HEK293 (cell line): Measurements from ENCODE around the gene DIP2A.

Experiments used
- CTCF ChIA-PET: fragments of 350-600 bp; formaldehyde crosslinking; extraction: SDS; loops from one replicate; lab custom pipeline; 2021; ENCODE audit warnings: antibody characterized with exemption; lab: Yijun Ruan, JAX
- POLR2A ChIA-PET: fragments of 300-600 bp; formaldehyde crosslinking; extraction: SDS; loops from one replicate; lab custom pipeline; 2020; ENCODE audit warnings: antibody characterized with exemption, inconsistent platforms; lab: Yijun Ruan, JAX
- H3K27ac ChIP-seq: fragments of 200-500 bp; sonication (Bioruptor generic); 2 replicates; pipeline ENCODE4 v1.5.1; 2014; ENCODE audit warnings: low read depth, low read length, control low read depth, inconsistent platforms; ENCODE audit errors: extremely low read depth
- H3K36me3 ChIP-seq, 2 experiments: fragments of 200-500 bp in 1 of 2; sonication (Bioruptor generic) in 1 of 2; 1 replicate in 1 of 2; 2 replicates in 1 of 2; pipeline ENCODE4 v1.5.1; 2014 to 2017; ENCODE audit warnings: inconsistent platforms in 2 of 2, low read length in 2 of 2; ENCODE audit not compliant: control insufficient read depth in 2 of 2, insufficient read depth in 1 of 2
- H3K4me1 ChIP-seq: fragments of 200-500 bp; sonication (Bioruptor generic); 2 replicates; pipeline ENCODE4 v1.5.1; 2014; ENCODE audit warnings: mild to moderate bottlenecking, low read length, inconsistent platforms; ENCODE audit not compliant: control insufficient read depth, insufficient read depth
- H3K4me3 ChIP-seq: 2 replicates; pipeline ENCODE4 v1.5.1; 2011; ENCODE audit warnings: low read depth, mild to moderate bottlenecking, control low read depth, low read length, moderate library complexity
- H3K9me3 ChIP-seq: fragments of 200-500 bp; sonication (Bioruptor generic); 2 replicates; pipeline ENCODE4 v1.5.1; 2014; ENCODE audit warnings: low read depth, low read length, inconsistent platforms; ENCODE audit not compliant: control insufficient read depth, insufficient read depth
- EGR2 ChIP-seq: fragments of 450-650 bp; formaldehyde crosslinking; IDR thresholded peaks from 2 replicates; pipeline ENCODE4 v1.5.1; 2016; ENCODE audit warnings: low read depth, missing biosample characterization, missing genetic modification characterization
- KLF10 ChIP-seq: fragments of 450-650 bp; IDR thresholded peaks from 2 replicates; pipeline ENCODE4 v1.5.1; 2018; ENCODE audit warnings: missing biosample characterization, mild to moderate bottlenecking, missing genetic modification characterization
- KLF16 ChIP-seq: fragments of 450-650 bp; formaldehyde crosslinking; IDR thresholded peaks from 2 replicates; pipeline ENCODE4 v1.5.1; 2017; ENCODE audit warnings: missing biosample characterization, missing genetic modification characterization
- ZNF121 ChIP-seq: fragments of 450-650 bp; formaldehyde crosslinking; IDR thresholded peaks from 2 replicates; pipeline ENCODE4 v1.5.1; 2016; ENCODE audit warnings: missing biosample characterization, missing genetic modification characterization
- ZNF19 ChIP-seq: fragments of 450-650 bp; formaldehyde crosslinking; IDR thresholded peaks from 2 replicates; pipeline ENCODE4; 2016; ENCODE audit warnings: missing biosample characterization, missing genetic modification characterization, low read depth
- ZNF202 ChIP-seq: fragments of 450-650 bp; formaldehyde crosslinking; IDR thresholded peaks from 2 replicates; pipeline ENCODE4 v1.5.1; 2016; ENCODE audit warnings: missing biosample characterization, missing genetic modification characterization, borderline replicate concordance
- ZNF24 ChIP-seq: fragments of 450-650 bp; formaldehyde crosslinking; IDR thresholded peaks from 2 replicates; pipeline ENCODE4 v1.5.1; 2016; ENCODE audit warnings: missing biosample characterization, missing genetic modification characterization
- ZNF274 ChIP-seq, 2 experiments: fragments of 200-500 bp in 1 of 2; fragments of 450-650 bp in 1 of 2; sonication (Bioruptor generic) in 1 of 2; formaldehyde crosslinking in 1 of 2; IDR thresholded peaks; 2 replicates each; pipeline versions ENCODE4 v1.5.1 to v1.6.1; 2014 to 2016; ENCODE audit warnings: borderline replicate concordance in 1 of 2, inconsistent platforms in 1 of 2, low read length in 1 of 2, missing biosample characterization in 1 of 2, missing genetic modification characterization in 1 of 2
- ZNF350 ChIP-seq: fragments of 450-650 bp; formaldehyde crosslinking; IDR thresholded peaks from 2 replicates; pipeline ENCODE4 v1.5.0; 2017; ENCODE audit warnings: missing biosample characterization, mild to moderate bottlenecking, missing genetic modification characterization
- ZNF354C ChIP-seq: fragments of 450-650 bp; formaldehyde crosslinking; IDR thresholded peaks from 2 replicates; pipeline ENCODE4 v1.5.1; 2016; ENCODE audit warnings: missing biosample characterization, missing genetic modification characterization, low read depth, borderline replicate concordance
- ZNF629 ChIP-seq: fragments of 450-650 bp; formaldehyde crosslinking; IDR thresholded peaks from 2 replicates; pipeline ENCODE4 v1.5.1; 2017; ENCODE audit warnings: missing biosample characterization, missing genetic modification characterization
- ZNF768 ChIP-seq: fragments of 450-650 bp; formaldehyde crosslinking; IDR thresholded peaks from 2 replicates; pipeline ENCODE4 v1.5.1; 2018; ENCODE audit warnings: missing biosample characterization, mild to moderate bottlenecking, missing genetic modification characterization
- TF ChIP-seq, protein P1 (sequence below): fragments of 450-650 bp; formaldehyde crosslinking; IDR thresholded peaks from 2 replicates; pipeline ENCODE4; 2016; ENCODE audit warnings: missing biosample characterization, missing genetic modification characterization
- TF ChIP-seq, protein P2 (sequence below): fragments of 450-650 bp; formaldehyde crosslinking; IDR thresholded peaks from 2 replicates; pipeline ENCODE4 v1.5.1; 2016; ENCODE audit warnings: missing biosample characterization, missing genetic modification characterization
- TF ChIP-seq, protein P3 (sequence below): fragments of 450-650 bp; formaldehyde crosslinking; IDR thresholded peaks from 2 replicates; pipeline ENCODE4 v1.5.0; 2017; ENCODE audit warnings: missing biosample characterization, missing genetic modification characterization, borderline replicate concordance
- TF ChIP-seq, protein P4 (sequence below): fragments of 450-650 bp; formaldehyde crosslinking; optimal IDR thresholded peaks from 2 replicates; pipeline ENCODE3; 2016; ENCODE audit warnings: missing biosample characterization, mild to moderate bottlenecking, missing genetic modification characterization
- TF ChIP-seq, protein P5 (sequence below): fragments of 450-650 bp; formaldehyde crosslinking; IDR thresholded peaks from 2 replicates; pipeline ENCODE4 v1.5.1; 2017; ENCODE audit warnings: missing biosample characterization, missing genetic modification characterization
- TF ChIP-seq, protein P6 (sequence below): fragments of 450-650 bp; formaldehyde crosslinking; IDR thresholded peaks from 2 replicates; pipeline ENCODE4 v1.5.1; 2016; ENCODE audit warnings: missing biosample characterization, missing genetic modification characterization
- TF ChIP-seq, protein P7 (sequence below): fragments of 450-650 bp; formaldehyde crosslinking; IDR thresholded peaks from 2 replicates; pipeline ENCODE4 v1.5.1; 2016; ENCODE audit warnings: missing biosample characterization, missing genetic modification characterization, borderline replicate concordance

Gene DIP2A

DNA sequence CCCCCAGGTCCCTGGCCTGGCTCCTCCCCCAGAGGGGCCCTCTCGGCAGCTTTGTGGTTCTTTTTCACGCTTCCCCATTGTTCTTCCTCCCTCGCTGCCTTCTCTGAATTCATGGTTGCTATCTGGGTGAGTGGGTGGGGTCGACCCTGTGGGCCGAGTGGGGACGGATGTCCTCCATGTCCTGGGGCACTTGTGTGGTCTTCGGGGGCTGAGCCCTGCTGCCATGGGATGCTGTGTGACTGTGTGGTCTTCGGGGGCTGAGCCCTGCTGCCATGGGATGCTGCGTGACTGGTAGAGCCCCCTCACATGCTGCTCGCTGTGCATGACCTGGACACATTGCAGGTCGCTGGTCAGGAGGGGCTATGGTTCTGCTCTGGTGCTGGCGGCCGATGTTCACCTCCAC lies 21.6 kb upstream of the DIP2A start:
- Histone ChIP-seq H3K27ac (no peak overlapping the region), H3K4me1 (no peaks in the 10 kb centered on the region), H3K9me3 (no peaks in the 10 kb centered on the region), H3K4me3 (no peak overlapping the region), H3K36me3 (peaks cover 41 to 86% of the 10 kb centered on the region in 2 experiments)
- no peak for TF ChIP-seq ZNF24 (tag by site-specific recombination)
- TF ChIP-seq ZNF121 (tag by site-specific recombination) = no peak
- TF ChIP-seq ZNF202 (tag by site-specific recombination) = no peak
- TF ChIP-seq KLF10 (tag by site-specific recombination) = no peak
- TF ChIP-seq EGR2 (tag by site-specific recombination) = peak; percentile 69
- ChIA-PET POLR2A (no interaction called here), CTCF (interaction anchor here (0.7 kb wide), 1 partner anchor 192 kb away, joined by 3 read pairs; no protein-coding TSS in a partner anchor)

DNA sequence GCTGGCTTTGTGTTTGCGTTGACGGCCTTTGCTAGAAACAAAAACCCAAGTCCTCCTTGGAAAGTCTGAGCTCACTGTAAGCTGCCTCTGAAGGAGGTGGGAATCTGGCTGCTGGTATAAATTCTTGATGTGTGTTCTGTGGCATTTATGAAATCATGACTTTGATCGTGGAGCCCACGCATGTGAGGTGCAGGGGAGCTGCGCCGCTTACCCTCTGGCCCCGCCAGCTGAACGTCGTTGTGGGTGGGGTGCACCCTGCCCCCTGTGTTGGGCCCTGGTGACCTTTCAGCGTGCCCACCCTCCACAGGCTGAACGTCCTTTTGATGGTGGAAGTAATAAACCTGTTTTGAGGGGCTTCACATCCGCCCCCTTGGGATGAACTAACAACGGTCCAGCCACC lies 21.2 kb upstream of the DIP2A start:
- H3K36me3 ChIP-seq = peaks cover 39 to 86% of the 10 kb centered on the region in 2 experiments
- ChIA-PET CTCF (no interaction called here), POLR2A (no interaction called here)
- no peaks in the 10 kb centered on the region for H3K9me3 ChIP-seq
- no peak overlapping the region for H3K27ac ChIP-seq
- H3K4me3 ChIP-seq = no peak overlapping the region
- TF ChIP-seq, protein P1, sequence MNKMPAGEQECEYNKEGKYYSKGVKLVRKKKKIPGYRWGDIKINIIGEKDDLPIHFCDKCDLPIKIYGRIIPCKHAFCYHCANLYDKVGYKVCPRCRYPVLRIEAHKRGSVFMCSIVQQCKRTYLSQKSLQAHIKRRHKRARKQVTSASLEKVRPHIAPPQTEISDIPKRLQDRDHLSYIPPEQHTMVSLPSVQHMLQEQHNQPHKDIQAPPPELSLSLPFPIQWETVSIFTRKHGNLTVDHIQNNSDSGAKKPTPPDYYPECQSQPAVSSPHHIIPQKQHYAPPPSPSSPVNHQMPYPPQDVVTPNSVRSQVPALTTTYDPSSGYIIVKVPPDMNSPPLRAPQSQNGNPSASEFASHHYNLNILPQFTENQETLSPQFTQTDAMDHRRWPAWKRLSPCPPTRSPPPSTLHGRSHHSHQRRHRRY = no peak
- no peak for TF ChIP-seq ZNF274 (IDR thresholded peaks at IDR 0.05; ENCODE audit: low read length)
- no peak for TF ChIP-seq ZNF274 (tag by site-specific recombination; IDR thresholded peaks at IDR 0.05; ENCODE audit: borderline replicate concordance)
- no peaks in the 10 kb centered on the region for H3K4me1 ChIP-seq

DNA sequence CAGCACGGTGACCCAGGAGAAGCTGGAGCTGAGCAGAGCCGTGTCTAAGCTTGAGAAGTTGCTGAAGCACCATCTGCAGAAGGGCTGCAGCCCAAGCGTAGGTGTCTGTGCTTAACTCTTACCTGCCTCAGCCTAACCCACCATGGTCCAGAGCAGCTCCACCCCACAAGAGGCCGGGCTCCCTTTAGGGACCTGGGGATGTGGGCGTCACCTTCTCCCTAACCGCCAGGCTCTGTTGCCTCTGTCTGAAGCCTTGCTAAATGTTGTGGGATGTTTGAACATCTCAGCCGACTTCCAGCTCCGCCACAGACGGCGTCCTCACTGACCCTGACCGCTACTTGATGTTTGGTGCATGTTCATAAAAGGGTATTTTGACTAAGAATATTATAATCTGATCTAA lies 20.4 kb upstream of the DIP2A start:
- no peak overlapping the region for H3K27ac ChIP-seq
- no peak overlapping the region for H3K4me3 ChIP-seq
- POLR2A ChIA-PET = no interaction called here
- no peaks in the 10 kb centered on the region for H3K9me3 ChIP-seq
- CTCF ChIA-PET = no interaction called here
- H3K36me3 ChIP-seq = peaks cover 35 to 87% of the 10 kb centered on the region in 2 experiments
- no peaks in the 10 kb centered on the region for H3K4me1 ChIP-seq
- TF ChIP-seq ZNF354C (no peak), ZNF19 (tag by site-specific recombination) (no peak), KLF16 (tag by site-specific recombination) (no peak), ZNF768 (tag by site-specific recombination) (no peak), ZNF629 (no peak), ZNF350 (no peak)
- TF ChIP-seq, protein P2, sequence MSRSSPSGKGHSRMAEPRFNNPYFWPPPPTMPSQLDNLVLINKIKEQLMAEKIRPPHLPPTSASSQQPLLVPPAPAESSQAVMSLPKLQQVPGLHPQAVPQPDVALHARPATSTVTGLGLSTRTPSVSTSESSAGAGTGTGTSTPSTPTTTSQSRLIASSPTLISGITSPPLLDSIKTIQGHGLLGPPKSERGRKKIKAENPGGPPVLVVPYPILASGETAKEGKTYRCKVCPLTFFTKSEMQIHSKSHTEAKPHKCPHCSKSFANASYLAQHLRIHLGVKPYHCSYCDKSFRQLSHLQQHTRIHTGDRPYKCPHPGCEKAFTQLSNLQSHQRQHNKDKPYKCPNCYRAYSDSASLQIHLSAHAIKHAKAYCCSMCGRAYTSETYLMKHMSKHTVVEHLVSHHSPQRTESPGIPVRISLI (tag by site-specific recombination) = no peak
- TF ChIP-seq, protein P3, sequence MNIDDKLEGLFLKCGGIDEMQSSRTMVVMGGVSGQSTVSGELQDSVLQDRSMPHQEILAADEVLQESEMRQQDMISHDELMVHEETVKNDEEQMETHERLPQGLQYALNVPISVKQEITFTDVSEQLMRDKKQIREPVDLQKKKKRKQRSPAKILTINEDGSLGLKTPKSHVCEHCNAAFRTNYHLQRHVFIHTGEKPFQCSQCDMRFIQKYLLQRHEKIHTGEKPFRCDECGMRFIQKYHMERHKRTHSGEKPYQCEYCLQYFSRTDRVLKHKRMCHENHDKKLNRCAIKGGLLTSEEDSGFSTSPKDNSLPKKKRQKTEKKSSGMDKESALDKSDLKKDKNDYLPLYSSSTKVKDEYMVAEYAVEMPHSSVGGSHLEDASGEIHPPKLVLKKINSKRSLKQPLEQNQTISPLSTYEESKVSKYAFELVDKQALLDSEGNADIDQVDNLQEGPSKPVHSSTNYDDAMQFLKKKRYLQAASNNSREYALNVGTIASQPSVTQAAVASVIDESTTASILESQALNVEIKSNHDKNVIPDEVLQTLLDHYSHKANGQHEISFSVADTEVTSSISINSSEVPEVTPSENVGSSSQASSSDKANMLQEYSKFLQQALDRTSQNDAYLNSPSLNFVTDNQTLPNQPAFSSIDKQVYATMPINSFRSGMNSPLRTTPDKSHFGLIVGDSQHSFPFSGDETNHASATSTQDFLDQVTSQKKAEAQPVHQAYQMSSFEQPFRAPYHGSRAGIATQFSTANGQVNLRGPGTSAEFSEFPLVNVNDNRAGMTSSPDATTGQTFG = no peak
- TF ChIP-seq, protein P4, sequence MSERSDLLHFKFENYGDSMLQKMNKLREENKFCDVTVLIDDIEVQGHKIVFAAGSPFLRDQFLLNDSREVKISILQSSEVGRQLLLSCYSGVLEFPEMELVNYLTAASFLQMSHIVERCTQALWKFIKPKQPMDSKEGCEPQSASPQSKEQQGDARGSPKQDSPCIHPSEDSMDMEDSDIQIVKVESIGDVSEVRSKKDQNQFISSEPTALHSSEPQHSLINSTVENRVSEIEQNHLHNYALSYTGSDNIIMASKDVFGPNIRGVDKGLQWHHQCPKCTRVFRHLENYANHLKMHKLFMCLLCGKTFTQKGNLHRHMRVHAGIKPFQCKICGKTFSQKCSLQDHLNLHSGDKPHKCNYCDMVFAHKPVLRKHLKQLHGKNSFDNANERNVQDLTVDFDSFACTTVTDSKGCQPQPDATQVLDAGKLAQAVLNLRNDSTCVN = no peak
- TF ChIP-seq, protein P5, sequence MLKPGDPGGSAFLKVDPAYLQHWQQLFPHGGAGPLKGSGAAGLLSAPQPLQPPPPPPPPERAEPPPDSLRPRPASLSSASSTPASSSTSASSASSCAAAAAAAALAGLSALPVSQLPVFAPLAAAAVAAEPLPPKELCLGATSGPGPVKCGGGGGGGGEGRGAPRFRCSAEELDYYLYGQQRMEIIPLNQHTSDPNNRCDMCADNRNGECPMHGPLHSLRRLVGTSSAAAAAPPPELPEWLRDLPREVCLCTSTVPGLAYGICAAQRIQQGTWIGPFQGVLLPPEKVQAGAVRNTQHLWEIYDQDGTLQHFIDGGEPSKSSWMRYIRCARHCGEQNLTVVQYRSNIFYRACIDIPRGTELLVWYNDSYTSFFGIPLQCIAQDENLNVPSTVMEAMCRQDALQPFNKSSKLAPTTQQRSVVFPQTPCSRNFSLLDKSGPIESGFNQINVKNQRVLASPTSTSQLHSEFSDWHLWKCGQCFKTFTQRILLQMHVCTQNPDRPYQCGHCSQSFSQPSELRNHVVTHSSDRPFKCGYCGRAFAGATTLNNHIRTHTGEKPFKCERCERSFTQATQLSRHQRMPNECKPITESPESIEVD (tag by site-specific recombination) = no peak
- TF ChIP-seq, protein P6, sequence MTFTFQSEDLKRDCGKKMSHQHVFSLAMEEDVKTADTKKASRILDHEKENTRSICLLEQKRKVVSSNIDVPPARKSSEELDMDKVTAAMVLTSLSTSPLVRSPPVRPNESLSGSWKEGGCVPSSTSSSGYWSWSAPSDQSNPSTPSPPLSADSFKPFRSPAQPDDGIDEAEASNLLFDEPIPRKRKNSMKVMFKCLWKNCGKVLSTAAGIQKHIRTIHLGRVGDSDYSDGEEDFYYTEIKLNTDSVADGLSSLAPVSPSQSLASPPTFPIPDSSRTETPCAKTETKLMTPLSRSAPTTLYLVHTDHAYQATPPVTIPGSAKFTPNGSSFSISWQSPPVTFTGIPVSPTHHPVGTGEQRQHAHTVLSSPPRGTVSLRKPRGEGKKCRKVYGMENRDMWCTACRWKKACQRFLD (tag by site-specific recombination) = no peak
- TF ChIP-seq, protein P7, sequence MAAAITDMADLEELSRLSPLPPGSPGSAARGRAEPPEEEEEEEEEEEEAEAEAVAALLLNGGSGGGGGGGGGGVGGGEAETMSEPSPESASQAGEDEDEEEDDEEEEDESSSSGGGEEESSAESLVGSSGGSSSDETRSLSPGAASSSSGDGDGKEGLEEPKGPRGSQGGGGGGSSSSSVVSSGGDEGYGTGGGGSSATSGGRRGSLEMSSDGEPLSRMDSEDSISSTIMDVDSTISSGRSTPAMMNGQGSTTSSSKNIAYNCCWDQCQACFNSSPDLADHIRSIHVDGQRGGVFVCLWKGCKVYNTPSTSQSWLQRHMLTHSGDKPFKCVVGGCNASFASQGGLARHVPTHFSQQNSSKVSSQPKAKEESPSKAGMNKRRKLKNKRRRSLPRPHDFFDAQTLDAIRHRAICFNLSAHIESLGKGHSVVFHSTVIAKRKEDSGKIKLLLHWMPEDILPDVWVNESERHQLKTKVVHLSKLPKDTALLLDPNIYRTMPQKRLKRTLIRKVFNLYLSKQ = no peak
